ENCODE results near the gene RNF212.

GRCh38 chr4:1039493-1040343 lies 73.6 kb downstream of the RNF212 start:
- TF ChIP-seq CTCF (IDR thresholded peaks at IDR 0.05; ENCODE audit: low read depth, low read length) = no peak
- no peak for TF ChIP-seq EZH2phosphoT487 (IDR thresholded peaks at IDR 0.05; ENCODE audit: low read depth)

Data from OCI-LY3 (cell line).